Measurements from ENCODE around the gene SRSF6.

GRCh38 chr20:43508106-43508505 is 50.4 kb downstream of the SRSF6 start:
- TF ChIP-seq POLR2AphosphoS5 (IDR thresholded peaks at IDR 0.05; ENCODE audit: low read depth, low read length) (no peak), CTCF (IDR thresholded peaks at IDR 0.05) (no peak), REST (IDR thresholded peaks at IDR 0.05; ENCODE audit: insufficient read depth in 1 of 2, low read depth in 2 of 2, low read length in 1 of 2) (no peak)

Measured in Panc1 (cell line).